Ascending aorta (tissue), 2 donors: Measurements from ENCODE around the gene MLXIPL. TPM values are rescaled to one million over a fixed set of nuclear protein-coding genes. Genes with fewer than 3 reads are reported as not detected.
A peak's percentile ranks its signal among the peaks of the same experiment; 100 is the strongest.

Experiments
- DNase-seq, 2 donors: peaks; one replicate each; pipeline ENCODE4 v3.0.0-alpha.2; 2019; ENCODE audit warnings: low spot score in 2 of 2
- H3K27ac ChIP-seq, 2 donors: fragments of 200-600 bp; sonication (generic); one replicate each; pipeline ENCODE4 v1.5.1; 2016 to 2017; ENCODE audit warnings: mild to moderate bottlenecking in 1 of 2
- H3K27me3 ChIP-seq: fragments of 200-600 bp; sonication (generic); one replicate; pipeline ENCODE4 v1.5.1; 2017
- H3K36me3 ChIP-seq, 2 donors: fragments of 200-600 bp; sonication (generic); one replicate each; pipeline ENCODE4 v1.5.1; 2016
- H3K4me1 ChIP-seq, 2 donors: fragments of 200-600 bp; sonication (generic); one replicate each; pipeline ENCODE4 v1.5.1; 2016 to 2017; ENCODE audit warnings: mild to moderate bottlenecking in 1 of 2
- H3K4me3 ChIP-seq, 2 donors: fragments of 200-600 bp; sonication (generic); one replicate each; pipeline ENCODE4 v1.5.1; 2016 to 2017; ENCODE audit warnings: mild to moderate bottlenecking in 1 of 2
- H3K9me3 ChIP-seq, 2 donors: fragments of 200-600 bp; sonication (generic); one replicate each; pipeline ENCODE4 v1.5.1; 2016
- CTCF ChIP-seq, 3 experiments: fragments of 200-600 bp in 2 of 3; fragments of 450-650 bp in 1 of 3; sonication (generic) in 2 of 3; IDR thresholded peaks; one replicate each; pipeline ENCODE4 v1.5.1; 2016 to 2019; ENCODE audit warnings: antibody characterized with exemption in 3 of 3, mild to moderate bottlenecking in 1 of 3, moderate library complexity in 1 of 3
- intact Hi-C: fragments of 100-400 bp; cut with DNase I; formaldehyde crosslinking; loops from one replicate; pipeline ENCODE4 v1.15.1; 2023
- total RNA-seq: library from RNA; depleted of rRNA; stranded (reverse); fragments of >200 nt; gene quantifications from one replicate; pipeline ENCODE4 v1.1.0, GENCODE V29; 2016

Gene MLXIPL
- total RNA-seq, 1 donor from 2014 or later = 297 TPM

DNA sequence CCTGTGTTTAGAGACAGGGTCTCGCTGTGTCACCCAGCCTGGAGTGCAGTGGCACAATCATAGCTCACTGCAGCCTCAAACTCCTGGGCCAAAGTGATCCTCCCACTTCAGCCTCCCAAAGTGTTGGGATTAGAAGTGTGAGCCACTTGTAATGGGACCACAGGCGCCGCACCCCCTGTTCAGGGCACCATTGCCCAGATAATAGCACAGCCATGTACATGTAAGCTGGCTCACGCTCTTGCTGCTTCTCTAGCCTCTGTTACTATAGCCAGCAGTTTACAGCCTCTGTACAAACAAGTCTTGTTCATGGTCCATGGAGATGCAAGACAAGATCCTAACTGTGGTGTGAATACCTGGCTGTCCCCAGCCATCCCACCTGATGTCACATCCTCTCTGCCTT is 4.2 kb upstream of the MLXIPL start:
- H3K36me3 ChIP-seq = no peaks in the 10 kb centered on the region
- no peak for TF ChIP-seq CTCF (IDR thresholded peaks at IDR 0.05)
- peaks cover 11% of the 10 kb centered on the region for H3K27me3 ChIP-seq
- no peak for DNase-seq
- no peaks in the 10 kb centered on the region for H3K9me3 ChIP-seq
- H3K27ac ChIP-seq = no peak overlapping the region
- peaks cover 7% of the 10 kb centered on the region in 2 donors for H3K4me1 ChIP-seq
- H3K4me3 ChIP-seq = no peak overlapping the region
- intact Hi-C loops = no loop called here

DNA sequence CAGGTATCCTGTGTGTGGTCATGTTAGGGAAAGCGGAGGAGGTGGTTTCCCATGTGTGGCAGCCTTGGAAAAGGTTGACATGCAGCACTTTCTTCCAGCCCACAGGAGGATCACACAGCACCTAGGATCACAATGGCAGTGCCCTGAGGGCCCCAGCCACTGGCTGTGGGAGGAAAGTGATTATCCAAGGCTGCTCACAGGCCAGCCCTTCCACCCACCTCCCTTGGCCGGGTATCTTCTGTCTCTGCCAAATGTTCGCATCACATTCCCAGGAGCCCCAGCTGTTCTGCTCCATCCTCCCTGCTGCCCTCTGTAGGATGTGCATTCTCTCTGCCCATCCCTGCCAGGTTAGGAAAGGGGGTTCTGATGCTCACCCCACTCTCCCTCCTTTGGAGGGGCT is 2.5 kb upstream of the MLXIPL start:
- Histone ChIP-seq H3K27ac (no peak overlapping the region), H3K4me1 (peaks cover 7 to 15% of the 10 kb centered on the region in 2 donors), H3K4me3 (no peak overlapping the region), H3K36me3 (no peaks in the 10 kb centered on the region), H3K27me3 (peaks cover 22% of the 10 kb centered on the region), H3K9me3 (no peaks in the 10 kb centered on the region)
- intact Hi-C loops = no loop called here
- no peak for TF ChIP-seq CTCF (IDR thresholded peaks at IDR 0.05)
- no peak for DNase-seq

- Histone ChIP-seq H3K4me1 (peaks cover 7 to 15% of the 10 kb centered on the region in 2 donors), H3K27ac (no peak overlapping the region), H3K36me3 (no peaks in the 10 kb centered on the region), H3K9me3 (no peaks in the 10 kb centered on the region), H3K27me3 (peaks cover 22% of the 10 kb centered on the region), H3K4me3 (no peak overlapping the region)
- no peak for TF ChIP-seq CTCF (IDR thresholded peaks at IDR 0.05)
- DNase-seq = no peak
- intact Hi-C loops = no loop called here
Observed at GRCh38 chr7:73625276-73625675, 954 bp upstream of the MLXIPL start.

- Histone ChIP-seq H3K4me3 (peak overlapping the region; percentile 46 to 64), H3K27me3 (peaks cover 22% of the 10 kb centered on the region), H3K36me3 (no peaks in the 10 kb centered on the region), H3K27ac (no peak overlapping the region), H3K4me1 (peaks cover 7 to 15% of the 10 kb centered on the region in 2 donors), H3K9me3 (no peaks in the 10 kb centered on the region)
- intact Hi-C loops = no loop called here
- no peak for DNase-seq
- TF ChIP-seq CTCF (IDR thresholded peaks at IDR 0.05) = no peak
Observed at GRCh38 chr7:73624669-73625001, 313 bp upstream of the MLXIPL start.

DNA sequence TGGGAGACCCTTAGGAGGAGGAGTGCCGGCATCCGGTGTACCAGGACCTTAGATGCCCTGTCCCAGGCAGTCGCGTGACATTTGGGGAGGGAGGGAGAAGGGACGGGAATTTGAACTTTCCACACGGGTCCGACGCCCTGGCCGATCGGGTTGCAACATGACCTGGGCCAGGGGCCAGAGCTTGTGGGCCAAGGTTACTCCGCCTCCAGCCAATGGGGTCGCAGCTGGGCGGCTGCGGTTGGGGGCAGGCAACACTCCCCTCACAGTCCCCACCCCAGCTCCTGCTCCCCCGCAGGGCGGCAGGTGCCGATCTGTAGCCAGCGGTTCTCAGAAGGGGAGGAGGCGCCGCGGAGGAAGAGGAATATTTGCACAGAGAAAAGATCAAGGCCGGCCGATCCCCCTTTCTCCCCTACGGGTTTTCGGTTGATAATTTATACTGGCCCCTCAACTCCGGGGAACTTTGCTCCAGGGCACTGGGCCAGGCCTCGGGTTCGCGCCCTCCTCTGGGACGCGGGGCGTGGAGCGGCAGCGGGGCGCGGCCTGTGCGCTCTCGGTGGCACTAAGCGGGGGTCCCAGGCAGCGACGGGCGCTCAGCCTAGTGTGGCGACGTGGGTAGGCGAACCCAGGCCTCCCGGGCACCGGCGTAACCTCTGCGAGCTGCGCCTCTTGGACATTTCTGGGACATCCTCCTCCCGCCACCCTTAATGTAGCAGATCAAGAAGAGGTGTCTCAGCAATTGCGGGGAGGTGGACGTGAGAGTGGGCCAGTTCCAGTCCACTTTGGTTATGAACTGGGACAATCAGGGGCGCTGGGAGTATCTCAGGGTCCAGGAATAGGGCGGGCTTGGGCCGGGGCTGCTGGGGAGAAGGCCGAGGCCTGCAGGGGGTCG is 1.2 kb downstream of the MLXIPL start:
- H3K4me3 ChIP-seq = peak overlapping the region; percentile 46 to 64
- no peaks in the 10 kb centered on the region for H3K36me3 ChIP-seq
- peak in 1 of 2 donors; percentile 73 for DNase-seq
- peaks cover 7 to 15% of the 10 kb centered on the region in 2 donors for H3K4me1 ChIP-seq
- H3K9me3 ChIP-seq = no peaks in the 10 kb centered on the region
- TF ChIP-seq CTCF (IDR thresholded peaks at IDR 0.05) = no peak
- intact Hi-C loops = no loop called here
- no peak overlapping the region for H3K27ac ChIP-seq
- H3K27me3 ChIP-seq = peaks cover 22% of the 10 kb centered on the region
